Measurements from ENCODE around the gene ADGRV1.

Gene ADGRV1

DNA sequence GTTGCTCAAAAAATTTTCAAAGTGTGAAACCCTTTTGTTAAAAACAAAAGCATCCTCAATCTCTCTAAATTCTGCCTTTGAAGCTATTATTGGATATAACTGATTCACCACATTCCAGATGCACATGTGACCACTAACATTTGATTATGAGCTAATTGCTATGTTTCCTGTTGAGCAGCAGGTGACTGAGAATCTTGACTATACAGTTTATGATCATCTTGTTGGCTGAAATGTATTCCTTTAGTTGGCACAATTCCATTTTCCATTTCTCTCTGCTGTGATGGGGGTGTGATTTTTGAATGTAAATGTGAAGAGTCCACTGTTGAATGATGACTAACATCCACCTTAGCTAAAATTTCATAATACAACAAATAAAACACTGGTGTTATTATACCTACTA lies 39.9 kb upstream of the ADGRV1 start:
- TF ChIP-seq ZBTB7A (IDR thresholded peaks at IDR 0.05; ENCODE audit: low read depth), result no peak
- no peak for TF ChIP-seq FOXM1 (IDR thresholded peaks at IDR 0.05; ENCODE audit: borderline replicate concordance, low read depth)
- TF ChIP-seq TCF12 (IDR thresholded peaks at IDR 0.05; ENCODE audit: low read depth), result no peak
- no peak for TF ChIP-seq EP300 (IDR thresholded peaks at IDR 0.05; ENCODE audit: borderline replicate concordance)
- no peak for TF ChIP-seq CEBPB (IDR thresholded peaks at IDR 0.05)
- TF ChIP-seq, protein P1, sequence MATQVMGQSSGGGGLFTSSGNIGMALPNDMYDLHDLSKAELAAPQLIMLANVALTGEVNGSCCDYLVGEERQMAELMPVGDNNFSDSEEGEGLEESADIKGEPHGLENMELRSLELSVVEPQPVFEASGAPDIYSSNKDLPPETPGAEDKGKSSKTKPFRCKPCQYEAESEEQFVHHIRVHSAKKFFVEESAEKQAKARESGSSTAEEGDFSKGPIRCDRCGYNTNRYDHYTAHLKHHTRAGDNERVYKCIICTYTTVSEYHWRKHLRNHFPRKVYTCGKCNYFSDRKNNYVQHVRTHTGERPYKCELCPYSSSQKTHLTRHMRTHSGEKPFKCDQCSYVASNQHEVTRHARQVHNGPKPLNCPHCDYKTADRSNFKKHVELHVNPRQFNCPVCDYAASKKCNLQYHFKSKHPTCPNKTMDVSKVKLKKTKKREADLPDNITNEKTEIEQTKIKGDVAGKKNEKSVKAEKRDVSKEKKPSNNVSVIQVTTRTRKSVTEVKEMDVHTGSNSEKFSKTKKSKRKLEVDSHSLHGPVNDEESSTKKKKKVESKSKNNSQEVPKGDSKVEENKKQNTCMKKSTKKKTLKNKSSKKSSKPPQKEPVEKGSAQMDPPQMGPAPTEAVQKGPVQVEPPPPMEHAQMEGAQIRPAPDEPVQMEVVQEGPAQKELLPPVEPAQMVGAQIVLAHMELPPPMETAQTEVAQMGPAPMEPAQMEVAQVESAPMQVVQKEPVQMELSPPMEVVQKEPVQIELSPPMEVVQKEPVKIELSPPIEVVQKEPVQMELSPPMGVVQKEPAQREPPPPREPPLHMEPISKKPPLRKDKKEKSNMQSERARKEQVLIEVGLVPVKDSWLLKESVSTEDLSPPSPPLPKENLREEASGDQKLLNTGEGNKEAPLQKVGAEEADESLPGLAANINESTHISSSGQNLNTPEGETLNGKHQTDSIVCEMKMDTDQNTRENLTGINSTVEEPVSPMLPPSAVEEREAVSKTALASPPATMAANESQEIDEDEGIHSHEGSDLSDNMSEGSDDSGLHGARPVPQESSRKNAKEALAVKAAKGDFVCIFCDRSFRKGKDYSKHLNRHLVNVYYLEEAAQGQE (IDR thresholded peaks at IDR 0.05; ENCODE audit: low read depth), result no peak
- no peak for TF ChIP-seq RAD21 (IDR thresholded peaks at IDR 0.05; ENCODE audit: low read depth)
- TF ChIP-seq TAF1 (IDR thresholded peaks at IDR 0.05; ENCODE audit: low read depth), result no peak
- TF ChIP-seq, protein P2, sequence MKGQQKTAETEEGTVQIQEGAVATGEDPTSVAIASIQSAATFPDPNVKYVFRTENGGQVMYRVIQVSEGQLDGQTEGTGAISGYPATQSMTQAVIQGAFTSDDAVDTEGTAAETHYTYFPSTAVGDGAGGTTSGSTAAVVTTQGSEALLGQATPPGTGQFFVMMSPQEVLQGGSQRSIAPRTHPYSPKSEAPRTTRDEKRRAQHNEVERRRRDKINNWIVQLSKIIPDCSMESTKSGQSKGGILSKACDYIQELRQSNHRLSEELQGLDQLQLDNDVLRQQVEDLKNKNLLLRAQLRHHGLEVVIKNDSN (IDR thresholded peaks at IDR 0.05), result no peak
- no peak for TF ChIP-seq YY1 (IDR thresholded peaks at IDR 0.05; ENCODE audit: low read depth)
- TF ChIP-seq, protein P3, sequence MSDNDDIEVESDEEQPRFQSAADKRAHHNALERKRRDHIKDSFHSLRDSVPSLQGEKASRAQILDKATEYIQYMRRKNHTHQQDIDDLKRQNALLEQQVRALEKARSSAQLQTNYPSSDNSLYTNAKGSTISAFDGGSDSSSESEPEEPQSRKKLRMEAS (IDR thresholded peaks at IDR 0.05), result no peak
- no peak for TF ChIP-seq TEAD4 (IDR thresholded peaks at IDR 0.05)
- TF ChIP-seq NFIC (IDR thresholded peaks at IDR 0.05), result no peak
- no peak for TF ChIP-seq CREB1 (IDR thresholded peaks at IDR 0.05; ENCODE audit: low read depth)
- no peak for TF ChIP-seq EGR1 (IDR thresholded peaks at IDR 0.05)

DNA sequence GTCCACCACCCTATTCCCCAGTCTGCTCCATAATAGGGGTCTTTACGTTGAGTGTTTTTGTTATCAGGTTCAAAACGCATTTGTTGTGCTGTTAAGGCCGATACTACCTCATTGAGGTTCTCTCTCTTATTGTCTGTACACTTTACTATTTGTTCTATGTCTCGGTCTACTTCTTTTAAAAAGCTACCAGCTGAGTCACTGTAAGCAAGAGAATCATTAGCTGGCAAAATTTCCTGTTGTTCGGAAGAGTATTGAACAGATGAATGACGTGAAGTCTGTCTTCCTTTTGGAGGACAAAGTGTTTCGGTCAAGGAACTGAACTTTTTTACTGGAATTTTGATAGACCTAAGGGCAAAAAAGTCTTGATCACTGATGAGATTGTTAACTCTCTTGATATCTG lies 39.5 kb upstream of the ADGRV1 start:
- TF ChIP-seq EP300 (IDR thresholded peaks at IDR 0.05; ENCODE audit: borderline replicate concordance), result no peak
- TF ChIP-seq, protein P3 (IDR thresholded peaks at IDR 0.05), result no peak
- TF ChIP-seq, protein P1 (IDR thresholded peaks at IDR 0.05; ENCODE audit: low read depth), result no peak
- TF ChIP-seq FOXM1 (IDR thresholded peaks at IDR 0.05; ENCODE audit: borderline replicate concordance, low read depth), result no peak
- TF ChIP-seq CEBPB (IDR thresholded peaks at IDR 0.05), result no peak
- TF ChIP-seq TEAD4 (IDR thresholded peaks at IDR 0.05), result no peak
- TF ChIP-seq ZBTB7A (IDR thresholded peaks at IDR 0.05; ENCODE audit: low read depth), result no peak
- no peak for TF ChIP-seq TAF1 (IDR thresholded peaks at IDR 0.05; ENCODE audit: low read depth)
- no peak for TF ChIP-seq YY1 (IDR thresholded peaks at IDR 0.05; ENCODE audit: low read depth)
- TF ChIP-seq RAD21 (IDR thresholded peaks at IDR 0.05; ENCODE audit: low read depth), result no peak

DNA sequence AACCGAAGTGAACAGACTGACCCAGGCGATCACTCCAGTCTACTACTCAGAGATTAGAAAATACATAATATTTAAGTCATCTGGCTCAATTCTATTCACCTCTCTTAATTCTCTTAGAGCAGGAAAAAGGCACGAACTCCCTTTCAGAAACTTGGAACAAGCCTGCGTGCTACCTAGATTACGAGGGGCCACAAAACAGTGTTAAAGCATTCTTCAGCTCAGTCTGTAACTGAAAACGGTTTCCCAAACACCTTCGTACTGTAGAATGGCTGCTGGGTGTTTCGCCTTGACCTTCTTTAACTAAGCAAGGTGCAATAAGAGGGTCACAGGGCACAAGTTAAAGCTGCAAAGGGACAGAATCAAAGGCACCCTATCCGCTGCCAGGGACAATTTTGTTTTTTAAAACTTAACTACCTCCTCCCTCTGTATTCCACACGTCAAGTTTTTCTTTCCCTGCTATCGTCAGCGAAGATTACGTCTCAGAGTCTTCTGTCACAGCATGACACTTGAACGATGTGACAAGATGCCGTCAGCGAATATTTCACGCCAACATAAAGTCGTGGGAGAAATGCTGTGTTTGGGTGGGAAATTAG lies 29.9 kb upstream of the ADGRV1 start:
- TF ChIP-seq TAF1 (IDR thresholded peaks at IDR 0.05; ENCODE audit: low read depth), result no peak
- no peak for TF ChIP-seq CREB1 (IDR thresholded peaks at IDR 0.05; ENCODE audit: low read depth)
- no peak for TF ChIP-seq YY1 (IDR thresholded peaks at IDR 0.05; ENCODE audit: low read depth)
- TF ChIP-seq, protein P1 (IDR thresholded peaks at IDR 0.05; ENCODE audit: low read depth), result no peak
- TF ChIP-seq, protein P3 (IDR thresholded peaks at IDR 0.05), result no peak
- no peak for TF ChIP-seq FOXM1 (IDR thresholded peaks at IDR 0.05; ENCODE audit: borderline replicate concordance, low read depth)
- TF ChIP-seq RAD21 (IDR thresholded peaks at IDR 0.05; ENCODE audit: low read depth), result no peak
- no peak for TF ChIP-seq ZBTB7A (IDR thresholded peaks at IDR 0.05; ENCODE audit: low read depth)
- no peak for TF ChIP-seq TEAD4 (IDR thresholded peaks at IDR 0.05)
- TF ChIP-seq EP300 (IDR thresholded peaks at IDR 0.05; ENCODE audit: borderline replicate concordance), result no peak
- TF ChIP-seq EGR1 (IDR thresholded peaks at IDR 0.05), result no peak
- no peak for TF ChIP-seq TCF12 (IDR thresholded peaks at IDR 0.05; ENCODE audit: low read depth)
- TF ChIP-seq, protein P2 (IDR thresholded peaks at IDR 0.05), result no peak
- no peak for TF ChIP-seq CEBPB (IDR thresholded peaks at IDR 0.05)
- TF ChIP-seq NFIC (IDR thresholded peaks at IDR 0.05), result no peak
